A549 (cell line): ENCODE measurements around the gene MRPL2. TPM values are rescaled to one million over a fixed set of nuclear protein-coding genes. Genes with fewer than 3 reads are reported as not detected.
A peak's percentile ranks its signal among the peaks of the same experiment; 100 is the strongest.

Source experiments
- ATAC-seq, 2 experiments: fragments of 200-7000 bp in 1 of 2; fragments of >200 bp in 1 of 2; cut with Nextera tagmentation in 1 of 2; cut with Tn5 transposase in 1 of 2; 3 replicates each; pipeline versions ENCODE4 v1.8.0 to v1.9.1; 2018 to 2020; ENCODE audit warnings: mild to moderate bottlenecking in 1 of 2, moderate library complexity in 1 of 2
- CTCF ChIA-PET: fragments of 300-600 bp; sonication (Branson Sonifier 250); formaldehyde crosslinking; extraction: SDS; loops from one replicate; lab custom pipeline; 2021; ENCODE audit warnings: antibody characterized with exemption, inconsistent platforms; lab: Yijun Ruan, JAX
- POLR2A ChIA-PET: fragments of 350-600 bp; formaldehyde crosslinking; extraction: SDS; loops from one replicate; lab custom pipeline; 2021; ENCODE audit warnings: antibody characterized with exemption, inconsistent platforms; lab: Yijun Ruan, JAX
- DNase-seq, 2 experiments: peaks; one replicate each; pipeline versions ENCODE4 v3.0.0 to v3.0.0-alpha.2; 2011 to 2016; ENCODE audit warnings: low read depth in 1 of 2, low spot score in 1 of 2
- FAIRE-seq: peaks from 2 replicates; lab custom pipeline; 2011; peaks lifted over from hg19 to GRCh38; lab: Jason Lieb, UNC
- H3K27ac ChIP-seq, 2 experiments: fragments of >200 bp; sonication (Bioruptor Twin); formaldehyde crosslinking; 3 replicates each; pipeline ENCODE4 v1.5.1; 2016 to 2017
- H3K4me1 ChIP-seq: fragments of >200 bp; sonication (Bioruptor Twin); formaldehyde crosslinking; 3 replicates; pipeline ENCODE4 v1.6.1; 2016
- H3K4me2 ChIP-seq: fragments of >200 bp; sonication (Bioruptor Twin); formaldehyde crosslinking; 3 replicates; pipeline ENCODE4 v1.6.1; 2016
- H3K4me3 ChIP-seq: fragments of >200 bp; sonication (Bioruptor Twin); formaldehyde crosslinking; 3 replicates; pipeline ENCODE4 v1.5.1; 2016
- H3K9me3 ChIP-seq: fragments of >200 bp; sonication (Bioruptor Twin); formaldehyde crosslinking; 3 replicates; pipeline ENCODE4 v1.6.1; 2016
- ATOH8 ChIP-seq: fragments of 250-450 bp; sonication (Bioruptor Pico); IDR thresholded peaks from 2 replicates; pipeline ENCODE4 v1.5.0; 2020; ENCODE audit warnings: low read depth, mild to moderate bottlenecking, moderate library complexity
- BHLHE40 ChIP-seq: IDR thresholded peaks from 2 replicates; pipeline ENCODE4 v1.6.1; 2012; ENCODE audit warnings: low read depth, low read length, inconsistent platforms
- EP300 ChIP-seq, 2 experiments: fragments of >200 bp; sonication (Bioruptor Twin); formaldehyde crosslinking; IDR thresholded peaks; 2 replicates in 1 of 2; 3 replicates in 1 of 2; pipeline ENCODE4 v1.6.1; 2016 to 2017
- FOSB ChIP-seq: fragments of 250-450 bp; sonication (Bioruptor Pico); IDR thresholded peaks from 2 replicates; pipeline ENCODE4 v1.5.0; 2020; ENCODE audit warnings: mild to moderate bottlenecking, moderate library complexity
- GATA3 ChIP-seq: IDR thresholded peaks from 2 replicates; pipeline ENCODE4 v1.6.1; 2012; ENCODE audit warnings: borderline replicate concordance
- HES2 ChIP-seq: fragments of >200 bp; sonication (Bioruptor Twin); formaldehyde crosslinking; IDR thresholded peaks from 2 replicates; pipeline ENCODE4 v1.6.1; 2016
- HEYL ChIP-seq: fragments of 250-450 bp; sonication (Bioruptor Pico); IDR thresholded peaks from 2 replicates; pipeline ENCODE4 v1.8.0; 2021; ENCODE audit warnings: mild to moderate bottlenecking, moderate library complexity
- NR3C1 ChIP-seq: fragments of >200 bp; sonication (Bioruptor Twin); formaldehyde crosslinking; IDR thresholded peaks from 3 replicates; pipeline ENCODE4 v1.6.1; 2017
- PBX3 ChIP-seq: IDR thresholded peaks from 2 replicates; pipeline ENCODE4 v1.6.1; 2012
- PHF8 ChIP-seq: fragments of 200-600 bp; sonication (generic); IDR thresholded peaks from 2 replicates; pipeline ENCODE4 v1.6.1; 2016; ENCODE audit warnings: low read depth, mild to moderate bottlenecking, antibody characterized with exemption, moderate library complexity, borderline replicate concordance
- POLR2A ChIP-seq: IDR thresholded peaks from 2 replicates; pipeline ENCODE4 v1.6.1; 2012; ENCODE audit warnings: mild to moderate bottlenecking, low read length
- RAD21 ChIP-seq, 2 experiments: fragments of >200 bp in 1 of 2; sonication (Bioruptor Twin) in 1 of 2; formaldehyde crosslinking in 1 of 2; IDR thresholded peaks in 1 of 2; conservative IDR thresholded peaks in 1 of 2; 2 replicates in 1 of 2; 3 replicates in 1 of 2; pipeline ENCODE4 v1.6.1; 2012 to 2018; ENCODE audit warnings: inconsistent platforms in 1 of 2
- RARB ChIP-seq: fragments of 250-450 bp; sonication (Bioruptor Pico); IDR thresholded peaks from 2 replicates; pipeline ENCODE4 v1.8.0; 2021; ENCODE audit warnings: mild to moderate bottlenecking, moderate library complexity
- REST ChIP-seq: fragments of 200-600 bp; sonication (generic); IDR thresholded peaks from 2 replicates; pipeline ENCODE4 v1.6.1; 2016; ENCODE audit warnings: antibody characterized with exemption, mild to moderate bottlenecking, moderate library complexity
- TFCP2L1 ChIP-seq: fragments of 250-450 bp; sonication (Bioruptor Pico); IDR thresholded peaks from 2 replicates; pipeline ENCODE4 v1.5.0; 2021; ENCODE audit warnings: mild to moderate bottlenecking
- ZC3H11A ChIP-seq: fragments of 450-650 bp; IDR thresholded peaks from 2 replicates; pipeline ENCODE4 v1.6.1; 2014; ENCODE audit warnings: antibody characterized with exemption, mild to moderate bottlenecking
- ZNF302 ChIP-seq: fragments of 250-450 bp; sonication (Bioruptor Pico); IDR thresholded peaks from 2 replicates; pipeline ENCODE4 v1.9.0; 2021; ENCODE audit warnings: inconsistent platforms, mild to moderate bottlenecking, moderate library complexity
- WGBS: methylation state at CpG from one replicate; pipeline ENCODE4 v1.1.6; 2017; ENCODE audit errors: missing lambda C conversion rate; 5-methylcytosine and 5-hydroxymethylcytosine counted together
- polyA plus RNA-seq, 4 experiments: library from polyadenylated mRNA; depleted of rRNA in 3 of 4; stranded (reverse); fragments of >200 nt; fragmentation: RNase III in 1 of 4; extraction: RNeasy Plus Mini Kit Qiagen cat#74134 plus additional on column Dnase treatment in 1 of 4; gene quantifications; 2 replicates in 3 of 4; 3 replicates in 1 of 4; pipeline ENCODE4 v1.2.3, GENCODE V29; 2011 to 2017

The MRPL2 gene
- polyA plus RNA-seq, 2 of the 4 experiments (the other 2 are of a cell fraction): 33.7 to 51.9 TPM

- FAIRE-seq (no peak), DNase-seq (no peak), ATAC-seq (no peak)
- peak overlapping the region; percentile 100; the same call in 1 of the 3 replicates for H3K4me3 ChIP-seq
- peaks cover 14% of the 10 kb centered on the region for H3K4me1 ChIP-seq
- no peaks in the 10 kb centered on the region for H3K9me3 ChIP-seq
- peak overlapping the region; percentile 87 for H3K4me2 ChIP-seq
- WGBS: 76% methylated on average over 7 of the region's 12 CpGs
- H3K27ac ChIP-seq: peak overlapping the region; percentile 90 to 97; a peak in 4 of 6 replicates
- ChIA-PET CTCF (interaction anchor here (0.6 to 1.9 kb wide), 4 partner anchors 10 to 1124 kb away, joined by 3 to 13 read pairs (median 6); no protein-coding TSS in a partner anchor), POLR2A (no interaction called here)
- TF ChIP-seq ATOH8 (CRISPR knock-in tag) (no peak), TFCP2L1 (no peak), NR3C1 (no peak), HEYL (CRISPR knock-in tag) (no peak), PBX3 (no peak), RARB (CRISPR knock-in tag) (no peak), RAD21 (conservative IDR thresholded peaks at IDR 0.05 in 1 of 2, IDR thresholded peaks at IDR 0.05 in 1 of 2) (no peak), ZNF302 (no peak), PHF8 (no peak), HES2 (no peak), BHLHE40 (no peak)
Observed at GRCh38 chr6:43060755-43061633, 1.8 kb upstream of the MRPL2 start.

GRCh38 chr6:43060034-43060754 is 960 bp upstream of the MRPL2 start:
- FAIRE-seq: no peak

GRCh38 chr6:43058531-43058930 is 703 bp downstream of the MRPL2 start:
- WGBS: 0% methylated on average over 1 of the region's 1 CpG
- TF ChIP-seq POLR2A (no peak), REST (no peak), GATA3 (no peak)
- Histone ChIP-seq H3K27ac (peak overlapping the region; percentile 90 to 97), H3K9me3 (no peaks in the 10 kb centered on the region), H3K4me1 (peaks cover 17% of the 10 kb centered on the region), H3K4me2 (peak overlapping the region; percentile 100), H3K4me3 (peak overlapping the region; percentile 100)
- ChIA-PET POLR2A (interaction anchor here (1.1 to 1.5 kb wide), 2 partner anchors 74 to 79 kb away, joined by 3 to 10 read pairs; partner anchors contain the start of genes PEX6 and PPP2R5D), CTCF (interaction anchor here (1.0 to 1.7 kb wide), 4 partner anchors 8 to 113 kb away, joined by 3 to 4 read pairs (median 4); no protein-coding TSS in a partner anchor)
- FAIRE-seq (no peak), ATAC-seq (no peak), DNase-seq (no peak)

More at GRCh38 chr6:43060034-43060754, 960 bp upstream of the MRPL2 start:
- ChIA-PET POLR2A (interaction anchor here (1.4 to 1.5 kb wide), 3 partner anchors 39 to 84 kb away, joined by 6 to 10 read pairs (median 6); partner anchors contain the start of genes PPP2R5D and RRP36), CTCF (interaction anchor here (0.7 to 1.9 kb wide), 3 partner anchors 11 to 159 kb away, joined by 4 to 13 read pairs (median 7); no protein-coding TSS in a partner anchor)
- H3K9me3 ChIP-seq: no peaks in the 10 kb centered on the region
- H3K4me2 ChIP-seq: peak overlapping the region; percentile 87
- TF ChIP-seq HEYL (CRISPR knock-in tag): no peak
- TF ChIP-seq EP300 (IDR thresholded peaks at IDR 0.05): no peak
- no peak for TF ChIP-seq ZNF302
- no peak for TF ChIP-seq ZC3H11A
- TF ChIP-seq FOSB (CRISPR knock-in tag): no peak
- TF ChIP-seq, all 56 proteins: peak for 0
- Histone ChIP-seq H3K4me1 (peaks cover 14% of the 10 kb centered on the region), H3K4me3 (peak overlapping the region; percentile 100), H3K27ac (peak overlapping the region; percentile 90 to 97)
- peak; percentile 14 to 41; a peak in 5 of 6 replicates for ATAC-seq
- WGBS: 9% methylated on average over 10 of the region's 15 CpGs
- peak; percentile 15 to 24 for DNase-seq
